ENCODE results near the gene ACSL3.
"Not testable (repeated sequence)": the region's sequence is repeated elsewhere in the genome, so short reads cannot be mapped to it uniquely, and the experiment has no call there.

- TF ChIP-seq CTCF, EP300 (IDR thresholded peaks at IDR 0.05): not testable (repeated sequence)
Observed at GRCh38 chr2:222845314-222845713, 15.5 kb upstream of the ACSL3 start.

Measured in sigmoid colon (tissue), 4 donors.